NCI-H1417 (cell line): ENCODE results near the gene FCF1.

Experiments used
- DNase-seq, 3 experiments: peaks; one replicate each; lab custom pipeline; 2025; lab: John Stamatoyannopoulos, UW

The FCF1 gene

GRCh38 chr14:74765721-74766120 is 52.8 kb downstream of the FCF1 start:
- no peak for DNase-seq

GRCh38 chr14:74771399-74771798 is 58.5 kb downstream of the FCF1 start:
- DNase-seq: no peak

- DNase-seq: no peak
These were observed 71.7 kb downstream of the FCF1 start for GRCh38 chr14:74784634-74785033.

DNA sequence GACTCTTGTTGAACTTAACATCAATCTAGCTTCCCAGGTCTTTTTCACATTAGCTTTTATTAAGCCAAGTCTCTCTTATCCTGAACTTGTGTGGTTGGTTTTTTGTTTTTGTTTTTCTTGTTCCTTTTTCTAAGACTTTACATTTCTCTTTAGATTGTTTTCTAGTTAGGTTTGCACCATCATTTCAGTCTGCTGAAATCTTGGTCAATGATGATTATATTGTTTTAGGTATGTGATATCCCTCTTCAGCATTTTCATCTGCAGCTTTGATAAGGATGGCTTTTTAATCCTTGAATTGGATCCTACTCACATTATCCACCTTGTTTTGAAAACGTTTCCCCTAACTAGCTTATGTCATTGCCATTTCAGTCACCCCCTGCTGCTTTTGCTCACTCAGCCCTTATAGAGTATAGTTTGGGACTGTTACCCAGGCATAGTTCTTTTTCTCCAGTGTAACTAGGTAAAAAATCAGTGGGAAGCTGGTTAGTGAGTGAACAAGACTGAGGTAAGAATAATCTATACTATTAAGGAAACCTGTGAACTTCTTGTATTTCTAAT is 72.2 kb downstream of the FCF1 start:
- no peak for DNase-seq

GRCh38 chr14:74786796-74787315 is 73.9 kb downstream of the FCF1 start:
- no peak for DNase-seq
